Progenitor cell of endocrine pancreas (in vitro differentiated cells): Measurements from ENCODE around the gene ADGRL3. TPM values are rescaled to one million over a fixed set of nuclear protein-coding genes. Genes with fewer than 3 reads are reported as not detected.

Experiments
- DNase-seq: peaks from one replicate; pipeline ENCODE4 v3.0.0; 2021; ENCODE audit warnings: low spot score; ENCODE audit not compliant: unreplicated experiment
- H3K27ac Mint-ChIP-seq: 2 replicates; pipeline ENCODE4 v1.8.0; 2021; ENCODE audit warnings: mild to moderate bottlenecking, moderate library complexity, mixed read lengths
- H3K27me3 Mint-ChIP-seq: 2 replicates; pipeline ENCODE4 v1.8.0; 2021; ENCODE audit warnings: mixed read lengths
- H3K36me3 Mint-ChIP-seq: 2 replicates; pipeline ENCODE4 v1.8.0; 2022; ENCODE audit warnings: mixed read lengths; ENCODE audit not compliant: insufficient read depth
- H3K4me1 Mint-ChIP-seq: 2 replicates; pipeline ENCODE4 v1.8.0; 2021; ENCODE audit warnings: low read depth, mixed read lengths
- H3K4me3 Mint-ChIP-seq: 2 replicates; pipeline ENCODE4 v1.8.0; 2021; ENCODE audit warnings: low read depth, mild to moderate bottlenecking, moderate library complexity, mixed read lengths
- H3K9me3 Mint-ChIP-seq: 2 replicates; pipeline ENCODE4 v1.8.0; 2021; ENCODE audit warnings: low read depth, mixed read lengths
- CTCF ChIP-seq: fragments of 200-600 bp; sonication (generic); IDR thresholded peaks from one replicate; pipeline ENCODE4 v1.5.0; 2021; ENCODE audit warnings: antibody characterized with exemption, mild to moderate bottlenecking; ENCODE audit not compliant: unreplicated experiment
- total RNA-seq: library from RNA; stranded (reverse); gene quantifications from 2 replicates; pipeline ENCODE4 v1.2.1, GENCODE V29; 2021

ADGRL3 gene
- total RNA-seq, 1 donor from 2014 or later, result 5.6 TPM

GRCh38 chr4:61211781-61212180 is 11.7 kb downstream of the ADGRL3 start:
- TF ChIP-seq CTCF, result no peak
- Mint-ChIP-seq H3K36me3 (no peaks in the 10 kb centered on the region), H3K27ac (no peak overlapping the region), H3K4me1 (peaks cover 9% of the 10 kb centered on the region), H3K9me3 (no peaks in the 10 kb centered on the region), H3K4me3 (no peak overlapping the region), H3K27me3 (peaks cover 11% of the 10 kb centered on the region)
- DNase-seq, result no peak

- Mint-ChIP-seq H3K4me1 (peaks cover 9% of the 10 kb centered on the region), H3K27ac (no peak overlapping the region), H3K4me3 (no peak overlapping the region), H3K36me3 (no peaks in the 10 kb centered on the region), H3K27me3 (peaks cover 11% of the 10 kb centered on the region), H3K9me3 (no peaks in the 10 kb centered on the region)
- no peak for TF ChIP-seq CTCF
- no peak for DNase-seq
These were observed 12.7 kb downstream of the ADGRL3 start for GRCh38 chr4:61212788-61213187.

GRCh38 chr4:61214680-61215079 is 14.6 kb downstream of the ADGRL3 start:
- H3K36me3 Mint-ChIP-seq, result no peaks in the 10 kb centered on the region
- no peak for TF ChIP-seq CTCF
- peaks cover 9% of the 10 kb centered on the region for H3K4me1 Mint-ChIP-seq
- H3K4me3 Mint-ChIP-seq, result no peak overlapping the region
- no peak for DNase-seq
- no peak overlapping the region for H3K27ac Mint-ChIP-seq
- no peaks in the 10 kb centered on the region for H3K9me3 Mint-ChIP-seq
- peaks cover 11% of the 10 kb centered on the region for H3K27me3 Mint-ChIP-seq

GRCh38 chr4:61217222-61217621 is 17.1 kb downstream of the ADGRL3 start:
- Mint-ChIP-seq H3K9me3 (no peaks in the 10 kb centered on the region), H3K27me3 (no peaks in the 10 kb centered on the region), H3K36me3 (no peaks in the 10 kb centered on the region), H3K4me1 (no peaks in the 10 kb centered on the region), H3K4me3 (no peak overlapping the region), H3K27ac (no peak overlapping the region)
- TF ChIP-seq CTCF, result no peak
- no peak for DNase-seq

- Mint-ChIP-seq H3K27ac (no peak overlapping the region), H3K4me3 (no peak overlapping the region), H3K36me3 (no peaks in the 10 kb centered on the region), H3K27me3 (no peaks in the 10 kb centered on the region), H3K9me3 (no peaks in the 10 kb centered on the region), H3K4me1 (no peaks in the 10 kb centered on the region)
- no peak for DNase-seq
- TF ChIP-seq CTCF, result no peak
These were observed 20.4 kb downstream of the ADGRL3 start for GRCh38 chr4:61220556-61220955.
